Left lung (tissue), 10 donors: ENCODE results near the gene PARD6A. TPM values are rescaled to one million over a fixed set of nuclear protein-coding genes. Genes with fewer than 3 reads are reported as not detected.

Source experiments
- ATAC-seq: fragments of 200-7000 bp; cut with Tn5 transposase; one replicate; pipeline ENCODE4 v1.9.1; 2020; ENCODE audit warnings: moderate library complexity
- DNase-seq, 4 donors: peaks; one replicate each; pipeline ENCODE4 v3.0.0-alpha.2; 2013 to 2020
- H3K27ac ChIP-seq, 2 donors: fragments of 200-600 bp; sonication (generic) in 1 of 2; one replicate each; pipeline versions ENCODE4 v1.5.0 to v1.8.0; 2020 to 2021
- H3K27me3 ChIP-seq, 2 donors: fragments of 200-600 bp; sonication (generic) in 1 of 2; one replicate each; pipeline versions ENCODE4 v1.5.0 to v1.8.0; 2020 to 2021
- H3K36me3 ChIP-seq, 2 donors: fragments of 200-600 bp; sonication (generic) in 1 of 2; one replicate each; pipeline versions ENCODE4 v1.5.0 to v1.8.0; 2020 to 2021
- H3K4me1 ChIP-seq, 2 donors: fragments of 200-600 bp; one replicate each; pipeline ENCODE4 v1.8.0; 2021
- H3K4me3 ChIP-seq, 2 donors: fragments of 200-600 bp; sonication (generic) in 1 of 2; one replicate each; pipeline versions ENCODE4 v1.5.0 to v1.8.0; 2020 to 2021; ENCODE audit warnings: mild to moderate bottlenecking in 1 of 2
- H3K9me3 ChIP-seq, 2 donors: fragments of 200-600 bp; sonication (generic) in 1 of 2; one replicate each; pipeline versions ENCODE4 v1.5.0 to v1.8.0; 2020 to 2021
- intact Hi-C, 2 donors: fragments of 100-400 bp; cut with DNase I; formaldehyde crosslinking; loops; one replicate each; pipeline versions ENCODE4 v1.11.2 to v1.14.2; 2022
- polyA plus RNA-seq, 6 donors: library from polyadenylated mRNA; unstranded; fragments of 120-200 nt; gene quantifications; one replicate each; pipeline ENCODE4 v1.2.1, GENCODE V29; 2013; ENCODE audit not compliant: insufficient read length in 6 of 6
- total RNA-seq, 2 donors: library from RNA; stranded (reverse); fragmentation: NEBNext Ultra II Directional; extraction: Animal tissue kit (Norgen Biotek cat#: 25700); gene quantifications; one replicate each; pipeline ENCODE4 v1.2.1, GENCODE V29; 2021
- TF ChIP-seq, protein P1 (sequence below), 2 donors: fragments of 200-600 bp; sonication (generic) in 1 of 2; IDR thresholded peaks; one replicate each; pipeline versions ENCODE4 v1.5.0 to v1.8.0; 2021; ENCODE audit warnings: antibody characterized with exemption in 2 of 2
- donor health status: DM: no; HTN: yes; CAD: no.
- donor health status: DM: no; HTN: no; CAD: no.

Gene PARD6A
- total and polyA plus RNA-seq, 8 donors = 1.4 to 4.1 (median 1.9) TPM

DNA sequence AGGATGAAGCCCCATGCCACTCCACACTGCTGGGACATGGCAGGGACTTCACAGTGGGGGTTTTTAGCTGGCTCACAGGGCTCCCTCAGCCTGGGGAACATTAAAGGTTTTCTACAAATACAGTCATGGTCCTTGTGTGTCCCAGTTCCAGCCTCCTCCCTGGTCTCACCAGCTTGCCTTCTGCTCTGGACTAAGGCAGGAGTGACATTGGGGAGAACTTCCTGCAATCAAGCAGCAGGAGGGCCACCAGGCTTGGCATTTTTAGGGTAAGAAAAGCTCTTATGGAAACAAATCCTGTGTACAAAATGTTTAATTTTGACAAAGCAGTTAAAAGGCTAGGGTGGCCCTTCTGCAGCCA, 1.9 kb downstream of the PARD6A start:
- H3K27ac ChIP-seq = no peak overlapping the region
- ATAC-seq (no peak), DNase-seq (no peak)
- no peaks in the 10 kb centered on the region for H3K27me3 ChIP-seq
- intact Hi-C loops = no loop called here
- TF ChIP-seq, protein P1, sequence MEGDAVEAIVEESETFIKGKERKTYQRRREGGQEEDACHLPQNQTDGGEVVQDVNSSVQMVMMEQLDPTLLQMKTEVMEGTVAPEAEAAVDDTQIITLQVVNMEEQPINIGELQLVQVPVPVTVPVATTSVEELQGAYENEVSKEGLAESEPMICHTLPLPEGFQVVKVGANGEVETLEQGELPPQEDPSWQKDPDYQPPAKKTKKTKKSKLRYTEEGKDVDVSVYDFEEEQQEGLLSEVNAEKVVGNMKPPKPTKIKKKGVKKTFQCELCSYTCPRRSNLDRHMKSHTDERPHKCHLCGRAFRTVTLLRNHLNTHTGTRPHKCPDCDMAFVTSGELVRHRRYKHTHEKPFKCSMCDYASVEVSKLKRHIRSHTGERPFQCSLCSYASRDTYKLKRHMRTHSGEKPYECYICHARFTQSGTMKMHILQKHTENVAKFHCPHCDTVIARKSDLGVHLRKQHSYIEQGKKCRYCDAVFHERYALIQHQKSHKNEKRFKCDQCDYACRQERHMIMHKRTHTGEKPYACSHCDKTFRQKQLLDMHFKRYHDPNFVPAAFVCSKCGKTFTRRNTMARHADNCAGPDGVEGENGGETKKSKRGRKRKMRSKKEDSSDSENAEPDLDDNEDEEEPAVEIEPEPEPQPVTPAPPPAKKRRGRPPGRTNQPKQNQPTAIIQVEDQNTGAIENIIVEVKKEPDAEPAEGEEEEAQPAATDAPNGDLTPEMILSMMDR (IDR thresholded peaks at IDR 0.05) = no peak
- H3K9me3 ChIP-seq = no peaks in the 10 kb centered on the region
- peaks cover 0 to 18% of the 10 kb centered on the region in 2 donors for H3K36me3 ChIP-seq
- no peak overlapping the region for H3K4me3 ChIP-seq
- peaks cover 23 to 42% of the 10 kb centered on the region in 2 donors for H3K4me1 ChIP-seq

DNA sequence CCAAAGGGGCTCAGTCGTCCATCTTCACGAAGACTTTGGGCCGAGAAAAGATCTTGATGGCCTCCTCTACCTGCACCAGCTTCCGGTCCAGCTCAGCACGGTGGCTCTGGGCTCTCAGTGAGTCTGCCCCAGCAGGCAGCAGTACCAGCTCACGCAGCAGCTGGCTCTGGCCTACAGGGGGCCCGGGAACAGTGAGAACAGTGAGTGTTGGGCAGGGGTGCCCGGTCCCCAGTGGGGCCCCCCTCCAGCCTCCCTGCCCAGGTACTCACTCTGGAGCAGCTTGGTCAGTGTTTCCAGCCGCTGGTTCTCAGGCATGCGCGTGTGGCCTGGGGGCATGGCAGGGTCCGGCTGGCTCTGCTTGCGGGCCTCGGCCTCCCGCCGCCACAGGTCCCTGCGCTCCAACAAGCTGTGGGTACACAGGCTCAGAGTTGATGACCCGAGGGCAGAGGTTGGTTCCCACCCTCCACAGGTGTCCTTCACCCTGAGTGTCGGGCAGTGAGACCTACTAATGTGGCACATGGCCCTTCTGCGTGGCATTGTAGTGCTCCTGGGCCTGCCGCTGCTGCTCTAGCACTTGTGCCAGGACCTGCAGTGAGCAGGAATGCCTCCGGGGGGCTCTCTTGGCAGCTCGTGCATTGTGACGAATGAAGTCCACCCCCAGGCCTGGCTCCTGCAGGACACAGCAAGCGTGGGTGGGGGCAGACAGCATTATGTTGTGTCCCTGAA, 2.6 kb downstream of the PARD6A start:
- no peak for ATAC-seq
- DNase-seq = peak in 1 of 4 donors; percentile 73
- TF ChIP-seq, protein P1 (IDR thresholded peaks at IDR 0.05) = peak in 1 of 2 donors; percentile 31
- Histone ChIP-seq H3K9me3 (no peaks in the 10 kb centered on the region), H3K27ac (no peak overlapping the region), H3K27me3 (no peaks in the 10 kb centered on the region), H3K36me3 (peaks cover 0 to 11% of the 10 kb centered on the region in 2 donors), H3K4me3 (no peak overlapping the region), H3K4me1 (peaks cover 28 to 49% of the 10 kb centered on the region in 2 donors)
- intact Hi-C loops = no loop called here

DNA sequence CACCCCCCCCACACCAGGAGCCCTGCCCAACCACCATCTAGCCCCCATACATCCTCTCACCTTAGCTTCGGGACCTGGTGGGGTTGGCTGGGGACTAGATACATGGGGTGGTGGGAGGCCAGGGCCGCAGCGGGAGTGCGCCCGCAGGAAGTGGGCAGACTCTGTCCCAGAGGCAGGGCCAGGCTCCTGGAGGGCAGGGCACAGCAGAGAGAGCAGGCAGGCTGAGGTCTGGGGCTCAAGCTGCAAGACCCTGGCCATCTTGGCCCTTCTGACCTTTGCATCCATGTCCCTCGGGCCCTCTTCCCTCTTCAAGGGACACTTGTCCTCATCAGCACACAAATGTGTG, 3.1 kb downstream of the PARD6A start:
- Histone ChIP-seq H3K27ac (no peak overlapping the region), H3K9me3 (no peaks in the 10 kb centered on the region), H3K4me3 (no peak overlapping the region), H3K4me1 (peaks cover 28 to 51% of the 10 kb centered on the region in 2 donors), H3K27me3 (no peaks in the 10 kb centered on the region), H3K36me3 (peaks cover 0 to 11% of the 10 kb centered on the region in 2 donors)
- intact Hi-C loops = no loop called here
- TF ChIP-seq, protein P1 (IDR thresholded peaks at IDR 0.05) = no peak
- DNase-seq = no peak
- ATAC-seq = no peak

DNA sequence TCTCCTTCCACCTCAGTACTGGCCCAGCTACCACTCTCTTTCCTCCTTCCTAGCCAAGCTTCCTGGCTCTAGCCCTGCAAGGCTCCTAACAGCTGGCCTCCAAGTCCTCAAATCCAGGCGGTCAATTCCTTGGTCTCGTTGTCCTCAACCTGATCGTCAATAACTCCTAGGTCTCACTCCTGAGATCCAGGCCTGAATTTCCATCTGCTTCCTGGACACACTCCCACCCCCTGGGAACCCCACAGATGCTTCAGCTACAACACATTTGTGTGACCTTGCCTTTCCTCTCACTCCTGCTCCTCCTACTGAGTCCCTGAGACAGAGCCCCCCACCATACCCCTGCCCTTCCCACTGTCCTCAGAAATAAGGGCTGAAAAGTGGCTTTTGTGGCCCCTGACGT, 3.5 kb downstream of the PARD6A start:
- no peak for ATAC-seq
- intact Hi-C loops = no loop called here
- TF ChIP-seq, protein P1 (IDR thresholded peaks at IDR 0.05) = no peak

DNA sequence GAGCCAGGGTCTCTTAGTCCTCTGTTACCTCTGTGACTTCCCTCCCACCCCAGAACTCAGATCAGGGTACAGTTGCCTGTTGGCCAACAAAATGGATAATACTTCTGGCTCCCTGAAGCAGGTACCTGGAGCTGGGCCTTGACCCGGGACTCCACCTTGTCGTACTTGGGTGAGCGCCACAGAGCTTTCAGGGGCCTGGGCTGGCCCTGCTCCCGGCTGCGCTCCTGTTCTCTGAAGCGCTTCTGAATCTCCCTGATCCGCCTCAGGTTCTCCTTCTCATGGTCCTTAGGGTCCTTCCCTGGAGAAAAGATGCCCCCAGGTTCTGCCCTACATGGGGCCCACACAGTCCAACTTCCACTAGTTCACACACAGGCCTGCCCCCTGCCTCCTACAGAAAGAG, 4.1 kb downstream of the PARD6A start:
- Histone ChIP-seq H3K4me1 (peaks cover 20 to 45% of the 10 kb centered on the region in 2 donors), H3K27me3 (no peaks in the 10 kb centered on the region), H3K36me3 (peaks cover 0 to 11% of the 10 kb centered on the region in 2 donors), H3K4me3 (no peak overlapping the region), H3K27ac (no peak overlapping the region), H3K9me3 (no peaks in the 10 kb centered on the region)
- no peak for DNase-seq
- TF ChIP-seq, protein P1 (IDR thresholded peaks at IDR 0.05) = no peak
- intact Hi-C loops = loop anchor here in 1 of 2 donors (5.0 kb wide), 1 partner anchor 103 kb away; the partner anchor contains the start of gene CTCF
- ATAC-seq = no peak

More for the DNA sequence above, 3.5 kb downstream of the PARD6A start:
- Histone ChIP-seq H3K27ac (no peak overlapping the region), H3K4me3 (no peak overlapping the region), H3K27me3 (no peaks in the 10 kb centered on the region), H3K4me1 (peaks cover 24 to 51% of the 10 kb centered on the region in 2 donors), H3K36me3 (peaks cover 0 to 11% of the 10 kb centered on the region in 2 donors), H3K9me3 (no peaks in the 10 kb centered on the region)
- no peak for DNase-seq
